Sigmoid colon (tissue), 4 donors: ENCODE data around the gene BRD2.

ENCODE experiments used
- CTCF ChIP-seq, 4 experiments: fragments of 450-650 bp in 3 of 4; fragments of 200-600 bp in 1 of 4; IDR thresholded peaks; one replicate each; pipeline ENCODE4 v1.5.1; 2016 to 2019; ENCODE audit warnings: antibody characterized with exemption in 4 of 4, mild to moderate bottlenecking in 3 of 4, moderate library complexity in 2 of 4
- EP300 ChIP-seq, 4 donors: sonication (generic); formaldehyde crosslinking; IDR thresholded peaks; one replicate each; pipeline ENCODE4 v1.6.1; 2017; ENCODE audit warnings: antibody characterized with exemption in 4 of 4
- POLR2A ChIP-seq, 2 donors: fragments of 450-650 bp; IDR thresholded peaks; one replicate each; pipeline ENCODE4 v1.6.1; 2016; ENCODE audit warnings: antibody characterized with exemption in 2 of 2, mild to moderate bottlenecking in 2 of 2, moderate library complexity in 2 of 2
- POLR2AphosphoS5 ChIP-seq, 4 donors: sonication (generic); formaldehyde crosslinking; IDR thresholded peaks; one replicate each; pipeline ENCODE4 v1.6.1; 2017; ENCODE audit warnings: antibody characterized with exemption in 4 of 4

- TF ChIP-seq CTCF (IDR thresholded peaks at IDR 0.05) (no peak), POLR2AphosphoS5 (IDR thresholded peaks at IDR 0.05) (no peak), POLR2A (IDR thresholded peaks at IDR 0.05) (no peak), EP300 (IDR thresholded peaks at IDR 0.05) (no peak)
Observed at GRCh38 chr6:32960563-32960962, 7.8 kb upstream of the BRD2 start.
